LHCN-M2 (cell line): Measurements from ENCODE around the gene TEAD3. TPM values are rescaled to one million over a fixed set of nuclear protein-coding genes. Genes with fewer than 3 reads are reported as not detected.

Experiments used
- total RNA-seq: library from RNA; depleted of rRNA; stranded (reverse); fragments of >200 nt; gene quantifications from 2 replicates; pipeline ENCODE4 v1.2.3, GENCODE V29; 2014; rRNA removed

TEAD3 gene
- total RNA-seq, 1 experiment from 2014 or later = 17.5 TPM

Other genes starting within 250 kb of the TEAD3 start
- gene ZNF76, start 237.3 kb downstream of the TEAD3 start, total RNA-seq = 22.2 and 26.8 TPM in 2 replicates
- 0.06 and 0.13 TPM in 2 replicates for gene DEF6, start 199.3 kb downstream of the TEAD3 start, total RNA-seq
- gene PPARD, start 154.5 kb downstream of the TEAD3 start, total RNA-seq = 9.5 and 11.0 TPM in 2 replicates
- 12.8 and 14.6 TPM in 2 replicates for gene FANCE, start 44.7 kb downstream of the TEAD3 start, total RNA-seq
- 1,186 and 1,216 TPM in 2 replicates for gene RPL10A, start 28.7 kb downstream of the TEAD3 start, total RNA-seq
- not detected in 2 replicates for gene TULP1, start 15.8 kb upstream of the TEAD3 start, total RNA-seq
- gene FKBP5, start 191.8 kb upstream of the TEAD3 start, total RNA-seq = 68.0 and 105 TPM in 2 replicates
- 0.29 TPM in 1 of 2 replicates, not detected in the other for gene ARMC12, start 240.0 kb upstream of the TEAD3 start, total RNA-seq